ENCODE results near the gene VIM.
"Not testable (repeated sequence)": the region's sequence is repeated elsewhere in the genome, so short reads cannot be mapped to it uniquely, and the experiment has no call there.

The VIM gene

GRCh38 chr10:17256627-17257026 is 28.6 kb downstream of the VIM start:
- DNase-seq (ENCODE audit: low read depth in 2 of 2): no peak

DNA sequence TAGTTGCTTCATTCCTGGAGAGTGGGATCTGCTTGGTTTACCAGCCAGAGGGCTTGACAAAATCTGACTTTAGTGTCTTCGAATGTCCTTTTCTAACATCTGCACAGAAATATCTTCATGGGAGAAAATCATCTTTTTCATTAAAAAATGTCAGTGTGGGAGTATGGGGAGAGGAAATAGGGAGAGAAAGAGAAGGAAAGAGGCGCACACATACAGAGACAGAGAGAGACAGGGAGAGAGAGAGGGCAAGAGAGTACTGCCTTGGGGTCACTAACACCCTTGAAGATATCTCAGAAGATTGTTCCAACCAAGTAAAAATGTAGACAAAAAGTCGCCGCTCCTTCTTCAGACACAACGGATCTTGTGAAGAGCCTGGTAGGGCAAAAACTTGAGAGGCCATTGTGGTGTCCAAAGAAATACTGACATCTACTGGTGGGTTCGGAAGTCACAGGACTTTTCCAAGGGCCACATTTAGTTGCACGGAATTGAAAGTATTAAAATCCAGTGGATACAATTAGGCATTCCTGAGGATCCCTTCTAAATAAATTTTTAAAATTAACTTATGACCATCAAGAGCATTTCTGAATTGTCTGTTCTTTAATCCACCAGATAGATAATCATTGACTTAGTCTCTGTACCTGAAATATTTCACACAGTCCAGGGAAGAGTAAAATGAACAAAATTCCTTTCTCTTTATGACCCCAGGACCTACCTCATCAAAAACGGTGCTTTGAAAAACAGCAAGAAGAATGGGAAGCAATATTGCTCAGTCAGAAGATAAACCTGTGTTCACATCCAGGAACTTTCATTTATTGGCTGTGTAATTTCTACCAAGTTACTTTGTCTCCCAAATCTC is 29.7 kb downstream of the VIM start:
- peak in 1 of 2 donors; percentile 58 for DNase-seq (ENCODE audit: low read depth in 2 of 2)

DNA sequence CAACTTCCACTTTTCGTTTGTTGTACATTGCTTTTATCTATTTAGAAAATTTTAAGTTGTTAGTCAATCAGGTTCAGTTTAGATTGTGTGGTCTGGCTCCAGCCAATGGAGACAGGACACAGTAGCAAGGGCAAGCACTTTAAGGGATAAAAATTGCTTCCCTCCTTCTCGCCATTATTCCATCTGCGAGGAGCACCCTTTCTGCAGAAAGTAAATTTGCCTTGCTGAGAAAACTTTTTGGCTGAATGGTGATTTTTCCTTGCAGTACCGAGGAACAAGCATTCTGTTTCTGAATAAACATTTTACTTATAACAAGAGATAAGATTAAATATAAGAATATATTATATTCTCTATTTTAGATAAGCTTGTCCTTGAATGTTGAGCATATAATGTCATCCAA is 34.5 kb downstream of the VIM start:
- no peak for DNase-seq (ENCODE audit: low read depth in 2 of 2)

DNA sequence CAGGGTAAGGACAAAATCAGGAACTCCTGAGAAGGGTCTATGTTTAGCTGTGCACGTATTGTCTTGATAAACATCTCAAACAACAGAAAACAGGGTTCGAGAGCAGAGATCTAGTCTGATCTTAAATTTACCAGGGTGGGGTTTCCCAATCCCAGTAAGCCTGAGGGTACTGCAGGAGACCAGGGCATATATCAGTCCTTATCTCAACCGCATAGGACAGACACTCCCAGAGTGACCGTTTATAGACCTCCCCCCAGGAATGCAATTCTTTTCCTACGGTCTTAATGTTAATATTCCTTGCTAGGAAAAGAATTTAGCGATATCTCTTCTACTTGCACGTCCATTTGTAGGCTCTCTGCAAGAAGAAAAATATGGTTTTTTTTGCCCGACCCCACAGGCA is 35.5 kb downstream of the VIM start:
- no peak for DNase-seq (ENCODE audit: low read depth in 2 of 2)

DNA sequence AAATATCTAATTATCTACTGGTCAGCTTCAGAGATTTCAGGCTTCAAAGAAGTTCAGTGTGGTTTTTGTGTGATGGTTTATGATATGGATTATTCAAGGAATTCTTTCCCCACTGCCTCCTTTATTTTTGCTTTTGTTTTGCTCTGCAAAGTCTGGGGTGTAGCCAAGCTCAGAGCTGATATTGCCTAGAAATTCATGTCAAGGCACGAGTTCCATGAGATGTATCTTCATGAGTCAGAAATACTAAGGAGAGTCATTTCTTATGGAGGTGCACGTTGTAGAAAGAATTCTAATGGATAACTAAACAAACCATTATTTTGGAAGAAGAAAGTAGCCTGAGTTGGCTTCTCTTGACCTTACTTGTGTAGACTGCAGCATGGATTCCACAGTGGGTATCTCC is 37.4 kb downstream of the VIM start:
- no peak for DNase-seq (ENCODE audit: low read depth in 2 of 2)

- DNase-seq (ENCODE audit: low read depth in 2 of 2): not testable (repeated sequence)
Observed at GRCh38 chr10:17266549-17266948, 38.5 kb downstream of the VIM start.

DNA sequence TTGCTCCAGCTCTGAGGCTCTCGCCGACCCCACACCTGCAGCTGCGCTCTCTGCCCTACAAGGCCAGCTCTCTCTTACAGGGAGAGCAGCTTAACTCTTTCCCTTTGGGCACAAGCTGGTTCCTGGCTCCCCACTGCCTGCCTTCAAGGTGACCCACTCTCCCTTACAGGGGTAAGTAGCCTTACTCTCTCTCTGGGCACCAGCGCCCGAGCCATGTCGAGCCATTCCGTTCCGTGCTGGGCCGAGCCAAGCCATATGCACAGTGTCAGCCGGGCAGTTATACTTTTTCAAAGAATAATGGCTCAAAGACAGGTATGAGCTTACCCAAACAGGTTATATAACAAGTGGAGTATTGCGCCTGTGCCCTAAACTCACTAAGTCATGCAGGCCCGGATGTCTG is 44.6 kb downstream of the VIM start:
- DNase-seq (ENCODE audit: low read depth in 2 of 2): no peak

DNA sequence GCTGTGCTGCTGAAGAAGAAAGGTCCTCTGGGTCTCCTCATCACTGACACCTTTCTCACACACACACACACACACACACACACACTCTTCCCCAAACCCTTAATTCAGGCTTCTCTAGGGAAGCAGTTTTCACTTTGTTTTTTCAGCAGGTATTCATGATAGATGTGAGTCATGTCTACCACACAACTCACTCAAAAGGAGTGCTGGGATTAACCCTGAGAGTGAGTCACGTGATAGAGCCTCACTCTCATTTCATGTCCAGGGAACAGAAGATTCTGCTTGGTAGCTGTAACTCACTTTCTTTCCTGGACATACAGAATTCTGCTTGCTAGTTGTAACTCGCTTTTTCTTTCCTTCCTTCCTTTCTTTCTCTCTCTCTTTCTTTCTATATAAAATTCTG is 45.4 kb downstream of the VIM start:
- no peak for DNase-seq (ENCODE audit: low read depth in 2 of 2)

DNA sequence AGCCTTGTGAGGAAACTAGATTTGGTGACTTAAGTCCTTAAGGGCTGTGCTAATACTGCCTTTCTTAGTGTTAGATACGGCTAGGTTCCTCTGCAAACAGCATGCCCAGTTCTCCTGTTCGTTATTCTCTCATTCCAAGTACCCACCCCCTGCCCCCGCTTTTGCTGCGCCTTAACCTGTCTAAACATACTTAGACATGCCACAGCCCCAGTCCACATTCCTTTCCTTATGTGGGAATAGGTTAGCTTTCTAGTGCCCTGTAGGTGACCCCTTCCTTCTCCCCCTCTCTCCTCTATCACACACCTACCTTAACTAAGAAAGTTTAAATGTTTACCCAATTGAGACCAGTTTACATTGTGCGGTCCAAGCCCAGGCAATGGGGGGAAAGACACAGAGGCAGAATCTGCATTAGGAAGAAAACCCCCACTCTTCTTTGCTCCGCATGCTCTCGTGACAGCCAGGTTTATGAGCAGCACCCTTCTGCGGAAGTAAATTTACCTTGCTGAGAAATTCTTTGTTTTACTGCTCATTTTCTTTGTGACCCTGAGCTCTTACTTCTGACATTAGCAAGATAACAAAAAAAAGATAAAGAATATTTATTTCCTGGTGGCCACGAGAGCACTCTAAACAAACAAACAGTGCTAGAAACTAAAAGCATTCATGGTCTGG is 48.8 kb downstream of the VIM start:
- DNase-seq (ENCODE audit: low read depth in 2 of 2): no peak

DNA sequence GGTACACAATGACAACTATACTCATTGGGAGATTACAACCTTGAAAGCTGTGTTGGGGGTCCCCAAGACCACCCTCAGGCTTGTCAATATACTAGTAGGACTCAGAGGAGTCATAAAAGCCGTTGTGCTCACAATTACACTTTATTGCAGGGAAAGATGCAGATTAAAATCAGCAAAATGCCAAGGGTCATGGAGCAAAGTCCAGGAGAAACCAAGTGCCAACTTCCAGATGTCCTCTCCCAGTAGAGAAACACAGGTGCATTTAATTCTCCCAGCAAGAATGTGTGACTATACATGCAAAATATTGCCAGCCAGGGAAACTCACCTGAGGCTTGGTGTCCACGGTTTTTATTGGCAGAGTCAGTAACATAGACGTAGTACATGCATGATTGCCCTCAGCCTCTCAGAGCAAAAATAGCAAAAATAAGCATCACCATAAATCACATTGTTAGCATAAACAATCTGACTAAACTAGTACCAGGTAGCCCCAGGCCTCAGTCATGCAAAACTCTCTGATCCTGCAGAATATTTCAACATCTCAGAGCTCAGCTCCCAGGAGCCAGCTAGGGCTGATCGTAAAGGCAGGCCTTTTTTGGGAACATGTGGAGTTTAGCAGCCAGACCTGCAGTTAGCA is 50.7 kb downstream of the VIM start:
- no peak for DNase-seq (ENCODE audit: low read depth in 2 of 2)

- DNase-seq (ENCODE audit: low read depth in 2 of 2): no peak
Observed at GRCh38 chr10:17282311-17282710, 54.3 kb downstream of the VIM start.

GRCh38 chr10:17286562-17287550 is 58.8 kb downstream of the VIM start:
- no peak for DNase-seq (ENCODE audit: low read depth in 2 of 2)
